ENCODE data around the gene GMPR. TPM values are rescaled to one million over a fixed set of nuclear protein-coding genes. Genes with fewer than 3 reads are reported as not detected.

GMPR gene
- total RNA-seq, 1 experiment from 2014 or later, result 1.4 TPM

GRCh38 chr6:16244446-16244845 lies 6.1 kb downstream of the GMPR start:
- no peak for DNase-seq
- intact Hi-C loops (cut with micrococcal nuclease; ENCODE audit: unreplicated experiment), result no loop called here
- Mint-ChIP-seq H3K4me3 (ENCODE audit: low read depth, unreplicated experiment) (no peak overlapping the region), H3K27ac (ENCODE audit: unreplicated experiment) (no peak overlapping the region), H3K36me3 (ENCODE audit: insufficient read depth, unreplicated experiment) (peaks cover 4% of the 10 kb centered on the region), H3K4me1 (ENCODE audit: low read depth, unreplicated experiment) (no peaks in the 10 kb centered on the region), H3K9me3 (ENCODE audit: low read depth, unreplicated experiment) (no peaks in the 10 kb centered on the region), H3K27me3 (ENCODE audit: unreplicated experiment) (peaks cover 15% of the 10 kb centered on the region)
- TF ChIP-seq CTCF (IDR thresholded peaks at IDR 0.05; ENCODE audit: unreplicated experiment), result no peak
- CTCF ChIA-PET, result no interaction called here
- BruUV-seq (replicated peaks), result no TSS peak

- TF ChIP-seq CTCF (IDR thresholded peaks at IDR 0.05; ENCODE audit: unreplicated experiment), result no peak
- intact Hi-C loops (cut with micrococcal nuclease; ENCODE audit: unreplicated experiment), result no loop called here
- DNase-seq, result no peak
- Mint-ChIP-seq H3K4me3 (ENCODE audit: low read depth, unreplicated experiment) (no peak overlapping the region), H3K4me1 (ENCODE audit: low read depth, unreplicated experiment) (no peaks in the 10 kb centered on the region), H3K9me3 (ENCODE audit: low read depth, unreplicated experiment) (no peaks in the 10 kb centered on the region), H3K36me3 (ENCODE audit: insufficient read depth, unreplicated experiment) (peaks cover under 1% of the 10 kb centered on the region), H3K27ac (ENCODE audit: unreplicated experiment) (no peak overlapping the region), H3K27me3 (ENCODE audit: unreplicated experiment) (peaks cover 15% of the 10 kb centered on the region)
- no TSS peak for BruUV-seq (replicated peaks)
- CTCF ChIA-PET, result no interaction called here
These were observed 6.6 kb downstream of the GMPR start for GRCh38 chr6:16244869-16245451.

- no peak for DNase-seq
- Mint-ChIP-seq H3K27me3 (ENCODE audit: unreplicated experiment) (peaks cover 15% of the 10 kb centered on the region), H3K36me3 (ENCODE audit: insufficient read depth, unreplicated experiment) (no peaks in the 10 kb centered on the region), H3K9me3 (ENCODE audit: low read depth, unreplicated experiment) (no peaks in the 10 kb centered on the region), H3K4me1 (ENCODE audit: low read depth, unreplicated experiment) (no peaks in the 10 kb centered on the region), H3K27ac (ENCODE audit: unreplicated experiment) (no peak overlapping the region), H3K4me3 (ENCODE audit: low read depth, unreplicated experiment) (no peak overlapping the region)
- no peak for TF ChIP-seq CTCF (IDR thresholded peaks at IDR 0.05; ENCODE audit: unreplicated experiment)
- no TSS peak for BruUV-seq (replicated peaks)
- CTCF ChIA-PET, result no interaction called here
- intact Hi-C loops (cut with micrococcal nuclease; ENCODE audit: unreplicated experiment), result no loop called here
These were observed 10.0 kb downstream of the GMPR start for GRCh38 chr6:16248271-16248853.

- CTCF ChIA-PET, result no interaction called here
- no TSS peak for BruUV-seq (replicated peaks)
- no peak for DNase-seq
- H3K9me3 Mint-ChIP-seq (ENCODE audit: low read depth, unreplicated experiment), result no peaks in the 10 kb centered on the region
- peaks cover 15% of the 10 kb centered on the region for H3K27me3 Mint-ChIP-seq (ENCODE audit: unreplicated experiment)
- H3K27ac Mint-ChIP-seq (ENCODE audit: unreplicated experiment), result no peak overlapping the region
- H3K4me3 Mint-ChIP-seq (ENCODE audit: low read depth, unreplicated experiment), result no peak overlapping the region
- no peaks in the 10 kb centered on the region for H3K36me3 Mint-ChIP-seq (ENCODE audit: insufficient read depth, unreplicated experiment)
- H3K4me1 Mint-ChIP-seq (ENCODE audit: low read depth, unreplicated experiment), result no peaks in the 10 kb centered on the region
- no peak for TF ChIP-seq CTCF (IDR thresholded peaks at IDR 0.05; ENCODE audit: unreplicated experiment)
- intact Hi-C loops (cut with micrococcal nuclease; ENCODE audit: unreplicated experiment), result no loop called here
These were observed 11.6 kb downstream of the GMPR start for GRCh38 chr6:16249971-16250370.

Measured in Calu3 (cell line).